Effector memory CD4-positive, alpha-beta T cell (primary cell): ENCODE results near the gene KRT3.

Source experiments
- DNase-seq, 3 donors: peaks; one replicate each; pipeline ENCODE4 v3.0.0-alpha.2; 2020
- H3K27ac ChIP-seq: 2 replicates; pipeline ENCODE4 v1.7.0; 2013; ENCODE audit warnings: mild to moderate bottlenecking, low read length, moderate library complexity; ENCODE audit not compliant: insufficient read depth, poor library complexity, severe bottlenecking
- H3K27me3 ChIP-seq: replicated peaks from 2 replicates; pipeline ENCODE4 v1.7.0; 2013; ENCODE audit warnings: mild to moderate bottlenecking, low read length; ENCODE audit not compliant: insufficient read depth, control insufficient read depth, poor library complexity, severe bottlenecking
- H3K36me3 ChIP-seq: 2 replicates; pipeline ENCODE4 v1.7.0; 2013; ENCODE audit warnings: mild to moderate bottlenecking, low read length, moderate library complexity; ENCODE audit not compliant: control insufficient read depth, insufficient read depth
- H3K4me1 ChIP-seq: 2 replicates; pipeline ENCODE4 v1.7.0; 2013; ENCODE audit warnings: low read length, mild to moderate bottlenecking; ENCODE audit not compliant: control insufficient read depth, insufficient read depth, poor library complexity, severe bottlenecking
- H3K4me3 ChIP-seq: 2 replicates; pipeline ENCODE4 v1.7.0; 2013; ENCODE audit warnings: low read length, low read depth, mild to moderate bottlenecking; ENCODE audit not compliant: insufficient read depth, poor library complexity, severe bottlenecking
- H3K9me3 ChIP-seq: 2 replicates; pipeline ENCODE4 v1.7.0; 2013; ENCODE audit warnings: mild to moderate bottlenecking, low read length, moderate library complexity; ENCODE audit not compliant: control insufficient read depth

KRT3 gene

GRCh38 chr12:52806821-52807543, 11.1 kb upstream of the KRT3 start:
- Histone ChIP-seq H3K4me3 (no peak overlapping the region), H3K9me3 (no peaks in the 10 kb centered on the region), H3K4me1 (no peaks in the 10 kb centered on the region), H3K27ac (no peak overlapping the region), H3K27me3 (no peaks in the 10 kb centered on the region), H3K36me3 (no peaks in the 10 kb centered on the region)
- DNase-seq: no peak

- Histone ChIP-seq H3K36me3 (no peaks in the 10 kb centered on the region), H3K4me3 (no peak overlapping the region), H3K27me3 (no peaks in the 10 kb centered on the region), H3K27ac (no peak overlapping the region), H3K9me3 (no peaks in the 10 kb centered on the region), H3K4me1 (no peaks in the 10 kb centered on the region)
- DNase-seq: no peak
Measured at GRCh38 chr12:52806169-52806811, 10.4 kb upstream of the KRT3 start.

GRCh38 chr12:52805739-52806138, 9.8 kb upstream of the KRT3 start:
- H3K27ac ChIP-seq: no peak overlapping the region
- no peaks in the 10 kb centered on the region for H3K9me3 ChIP-seq
- no peaks in the 10 kb centered on the region for H3K36me3 ChIP-seq
- H3K4me3 ChIP-seq: no peak overlapping the region
- no peaks in the 10 kb centered on the region for H3K4me1 ChIP-seq
- no peak for DNase-seq
- H3K27me3 ChIP-seq: no peaks in the 10 kb centered on the region

DNA sequence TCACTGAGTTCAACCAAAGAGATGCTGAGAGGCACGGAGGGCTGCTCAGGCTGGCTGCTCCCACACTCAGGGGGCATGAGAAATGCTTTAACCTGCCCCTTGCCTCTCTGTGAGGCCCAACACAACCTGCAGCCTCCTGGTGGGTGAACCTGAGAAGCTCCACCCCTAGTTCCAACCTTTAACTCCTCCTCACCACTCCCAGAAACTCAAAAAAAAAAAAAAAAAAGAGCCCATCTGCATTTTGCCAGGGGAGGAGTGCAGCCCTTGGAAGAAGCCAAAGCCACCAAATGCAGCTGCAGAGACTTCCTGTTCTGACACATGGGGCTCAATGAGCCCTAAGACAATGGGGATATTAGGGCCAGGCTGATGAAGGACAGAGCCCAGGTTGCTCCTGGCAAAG, 9.1 kb upstream of the KRT3 start:
- no peak for DNase-seq
- Histone ChIP-seq H3K4me3 (no peak overlapping the region), H3K4me1 (no peaks in the 10 kb centered on the region), H3K36me3 (no peaks in the 10 kb centered on the region), H3K27ac (no peak overlapping the region), H3K9me3 (no peaks in the 10 kb centered on the region), H3K27me3 (no peaks in the 10 kb centered on the region)

- Histone ChIP-seq H3K9me3 (no peaks in the 10 kb centered on the region), H3K27ac (no peak overlapping the region), H3K4me3 (no peak overlapping the region), H3K4me1 (no peaks in the 10 kb centered on the region), H3K36me3 (no peaks in the 10 kb centered on the region), H3K27me3 (no peaks in the 10 kb centered on the region)
- no peak for DNase-seq
Measured at GRCh38 chr12:52802442-52802841, 6.5 kb upstream of the KRT3 start.

- no peak for DNase-seq
- Histone ChIP-seq H3K27ac (no peak overlapping the region), H3K27me3 (no peaks in the 10 kb centered on the region), H3K36me3 (no peaks in the 10 kb centered on the region), H3K9me3 (no peaks in the 10 kb centered on the region), H3K4me1 (no peaks in the 10 kb centered on the region), H3K4me3 (no peak overlapping the region)
Measured at GRCh38 chr12:52801773-52802172, 5.9 kb upstream of the KRT3 start.

DNA sequence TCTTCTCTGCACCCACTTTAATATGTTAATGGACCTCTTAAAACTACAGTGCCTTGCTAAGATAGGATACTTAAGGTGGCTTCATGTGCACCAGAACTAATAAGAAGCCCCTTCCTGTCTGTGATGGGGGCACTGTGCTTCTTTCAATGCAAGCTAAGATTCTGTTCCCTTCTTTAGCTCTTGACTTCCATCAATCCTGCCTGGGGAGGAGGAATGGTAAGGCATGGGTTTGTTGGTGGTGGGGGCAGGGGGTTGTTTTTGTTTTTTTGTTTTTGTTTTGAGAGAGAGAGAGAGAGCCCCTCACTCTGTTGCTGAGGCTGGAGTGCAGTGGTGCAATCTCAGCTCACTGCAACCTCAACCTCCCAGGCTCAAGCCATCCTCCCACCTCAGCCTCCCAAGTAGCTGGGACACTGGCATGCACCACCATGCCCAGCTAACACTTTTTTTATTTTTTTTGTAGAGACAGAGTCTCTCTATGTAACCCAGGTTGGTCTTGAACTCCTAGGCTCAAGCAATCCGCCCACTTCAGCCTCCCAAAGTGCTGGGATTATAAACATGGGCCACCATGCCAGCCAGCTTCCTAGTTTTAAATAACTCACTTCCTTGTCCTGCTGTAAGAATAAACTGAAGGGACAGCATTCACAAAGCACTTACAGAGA, 4.5 kb upstream of the KRT3 start:
- no peak for DNase-seq
- H3K4me1 ChIP-seq: no peaks in the 10 kb centered on the region
- no peaks in the 10 kb centered on the region for H3K9me3 ChIP-seq
- no peaks in the 10 kb centered on the region for H3K27me3 ChIP-seq
- no peak overlapping the region for H3K27ac ChIP-seq
- H3K36me3 ChIP-seq: no peaks in the 10 kb centered on the region
- H3K4me3 ChIP-seq: no peak overlapping the region

DNA sequence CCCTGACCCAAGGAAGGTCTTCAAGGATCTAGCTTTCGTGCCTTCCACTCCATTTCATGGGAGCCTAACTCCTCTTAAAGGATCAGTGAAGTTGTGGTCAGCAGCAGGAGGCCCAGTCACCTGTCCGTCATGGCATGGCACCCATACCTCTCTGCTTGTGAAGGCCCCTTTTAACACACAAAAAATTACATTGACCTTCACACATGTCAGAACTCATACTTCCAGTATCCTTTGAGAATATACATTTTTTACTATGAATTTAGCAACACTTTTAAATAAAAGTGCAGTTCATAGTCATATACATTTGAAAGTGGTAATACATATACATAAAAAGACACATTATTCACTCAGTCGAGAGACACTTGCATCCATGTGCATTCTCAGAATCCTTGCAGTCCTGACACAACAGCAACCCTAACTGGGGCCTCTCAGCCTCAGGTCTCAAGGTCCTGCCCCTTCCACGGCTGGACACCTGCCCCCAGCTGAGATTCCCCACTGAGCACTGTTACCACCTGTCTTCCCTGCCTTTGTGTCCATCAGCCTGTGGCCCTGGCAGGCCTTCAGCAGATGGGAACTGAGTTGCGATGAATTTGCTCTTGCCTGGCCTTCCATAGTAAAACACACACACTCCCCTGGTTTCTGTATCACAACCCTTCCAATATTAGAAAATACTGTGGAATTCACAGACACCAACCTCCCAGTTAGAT, 3.7 kb upstream of the KRT3 start:
- no peaks in the 10 kb centered on the region for H3K4me1 ChIP-seq

GRCh38 chr12:52798671-52799504, 3.0 kb upstream of the KRT3 start:
- Histone ChIP-seq H3K4me1 (no peaks in the 10 kb centered on the region), H3K36me3 (no peaks in the 10 kb centered on the region), H3K27me3 (no peaks in the 10 kb centered on the region), H3K27ac (no peak overlapping the region), H3K9me3 (no peaks in the 10 kb centered on the region), H3K4me3 (no peak overlapping the region)
- DNase-seq: no peak

More for the DNA sequence above, 3.7 kb upstream of the KRT3 start:
- Histone ChIP-seq H3K4me3 (no peak overlapping the region), H3K9me3 (no peaks in the 10 kb centered on the region), H3K36me3 (no peaks in the 10 kb centered on the region), H3K27me3 (no peaks in the 10 kb centered on the region), H3K27ac (no peak overlapping the region)
- no peak for DNase-seq
